Activated CD4-positive, alpha-beta T cell treated with anti-CD3 and anti-CD28 coated beads for 36 hours (primary cell): ENCODE data around the gene ELAVL3. TPM values are rescaled to one million over a fixed set of nuclear protein-coding genes. Genes with fewer than 3 reads are reported as not detected.

Source experiments
- ATAC-seq: fragments of 200-7000 bp; cut with Tn5 transposase; one replicate; pipeline ENCODE4 v1.10.0; 2021; ENCODE audit warnings: mild to moderate bottlenecking, moderate library complexity
- CTCF ChIA-PET: fragments of 350-600 bp; sonication (Branson Sonifier 250); formaldehyde crosslinking; loops from one replicate; lab custom pipeline; 2021; ENCODE audit warnings: antibody characterized with exemption; lab: Charles Lee
- POLR2A ChIA-PET: fragments of 350-600 bp; sonication (Branson Sonifier 250); formaldehyde crosslinking; loops from one replicate; lab custom pipeline; 2021; ENCODE audit warnings: antibody characterized with exemption, inconsistent platforms; lab: Charles Lee
- DNase-seq: peaks from one replicate; pipeline ENCODE4 v3.0.0-alpha.2; 2020
- H3K27ac Mint-ChIP-seq: one replicate; pipeline ENCODE4 v1.8.0; 2021; ENCODE audit warnings: mixed read lengths
- H3K27me3 Mint-ChIP-seq: one replicate; pipeline ENCODE4 v1.8.0; 2021; ENCODE audit warnings: mixed read lengths
- H3K36me3 Mint-ChIP-seq: one replicate; pipeline ENCODE4 v1.8.0; 2021; ENCODE audit warnings: low read depth, mixed read lengths
- H3K4me1 Mint-ChIP-seq: one replicate; pipeline ENCODE4 v1.8.0; 2021; ENCODE audit warnings: mixed read lengths
- H3K4me3 Mint-ChIP-seq: one replicate; pipeline ENCODE4 v1.8.0; 2021; ENCODE audit warnings: mild to moderate bottlenecking, moderate library complexity, mixed read lengths
- H3K9me3 Mint-ChIP-seq: one replicate; pipeline ENCODE4 v1.8.0; 2021; ENCODE audit warnings: low read depth, mixed read lengths
- intact Hi-C, 2 experiments: fragments of 100-400 bp; cut with DNase I in 1 of 2; cut with micrococcal nuclease in 1 of 2; formaldehyde crosslinking; loops; one replicate each; pipeline versions ENCODE4 v1.14.2 to v1.15.1; 2022 to 2024; cut with DNase I, micrococcal nuclease
- total RNA-seq, 2 experiments: library from RNA; stranded (reverse); gene quantifications; one replicate each; pipeline ENCODE4 v1.2.3, GENCODE V29; 2021

The ELAVL3 gene
- under 1 TPM in 1 of 2 experiments, not detected in 1; 0.09 TPM for total RNA-seq

GRCh38 chr19:11480715-11481533 is at the start of gene ELAVL3:
Gene ELAVL3 (minus strand): TSS chr19:11481046. CDS start chr19:11480608, 438 bp downstream.
- CTCF ChIA-PET, result no interaction called here
- POLR2A ChIA-PET, result no interaction called here
- intact Hi-C loops, result loop anchor here in 1 of 2 experiments (5.0 kb wide), 1 partner anchor 189 kb away; no protein-coding TSS in a partner anchor
- H3K4me3 Mint-ChIP-seq, result peak within 1 kb of the TSS; percentile 66
- no peak for ATAC-seq
- H3K36me3 Mint-ChIP-seq, result peaks cover 10% of the 10 kb centered on the region
- H3K27ac Mint-ChIP-seq, result no peak within 1 kb of the TSS
- H3K27me3 Mint-ChIP-seq, result peaks cover 20% of the 10 kb centered on the region
- peaks cover 17% of the 10 kb centered on the region for H3K4me1 Mint-ChIP-seq
- DNase-seq, result peak; percentile 39
- no peaks in the 10 kb centered on the region for H3K9me3 Mint-ChIP-seq

- Mint-ChIP-seq H3K4me1 (peaks cover 28% of the 10 kb centered on the region), H3K4me3 (no peak overlapping the region), H3K9me3 (no peaks in the 10 kb centered on the region), H3K27me3 (no peaks in the 10 kb centered on the region), H3K36me3 (peaks cover 7% of the 10 kb centered on the region), H3K27ac (no peak overlapping the region)
- POLR2A ChIA-PET, result no interaction called here
- peak; percentile 7 for ATAC-seq
- CTCF ChIA-PET, result no interaction called here
- intact Hi-C loops, result loop anchor here in 1 of 2 experiments (5.0 kb wide), 1 partner anchor 57 kb away; no protein-coding TSS in a partner anchor
- peak; percentile 79 for DNase-seq
These were observed 49.6 kb upstream of the ELAVL3 start for GRCh38 chr19:11530432-11530831.

GRCh38 chr19:11528551-11529341 is 47.9 kb upstream of the ELAVL3 start, which contains the start of gene ECSIT:
Gene ECSIT (minus strand): TSS chr19:11529134. CDS start chr19:11519170, 9,964 bp downstream.
- peak within 1 kb of the TSS; percentile 96 for H3K27ac Mint-ChIP-seq
- H3K36me3 Mint-ChIP-seq, result peaks cover 7% of the 10 kb centered on the region
- H3K9me3 Mint-ChIP-seq, result no peaks in the 10 kb centered on the region
- peaks cover 28% of the 10 kb centered on the region for H3K4me1 Mint-ChIP-seq
- peak; percentile 97 for DNase-seq
- peak within 1 kb of the TSS; percentile 99 for H3K4me3 Mint-ChIP-seq
- peak; percentile 97 for ATAC-seq
- POLR2A ChIA-PET, result interaction anchor here (0.6 to 0.8 kb wide), 2 partner anchors 30 to 154 kb away, joined by 4 to 8 read pairs; partner anchors contain the start of gene ELOF1
- intact Hi-C loops, result loop anchor here (1.0 to 2.0 kb wide), 9 partner anchors 23 to 147 kb away; partner anchors contain the start of genes ELOF1 (in 2 of the 2), ZNF653 (in 2 of the 2), ODAD3 (in 1 of the 2) and PRKCSH (in 1 of the 2)
- no peaks in the 10 kb centered on the region for H3K27me3 Mint-ChIP-seq
- CTCF ChIA-PET, result interaction anchor here (0.6 to 1.4 kb wide), 6 partner anchors 14 to 649 kb away, joined by 3 to 10 read pairs (median 6); partner anchors contain the start of genes ELOF1, ODAD3 and PRKCSH

GRCh38 chr19:11519138-11519537 is 38.3 kb upstream of the ELAVL3 start:
- POLR2A ChIA-PET, result no interaction called here
- DNase-seq (no peak), ATAC-seq (no peak)
- intact Hi-C loops, result no loop called here
- H3K4me1 Mint-ChIP-seq, result no peaks in the 10 kb centered on the region
- no peaks in the 10 kb centered on the region for H3K9me3 Mint-ChIP-seq
- peaks cover 17% of the 10 kb centered on the region for H3K36me3 Mint-ChIP-seq
- CTCF ChIA-PET, result interaction anchor here (0.6 kb wide), 1 partner anchor 142 kb away, joined by 3 read pairs; no protein-coding TSS in a partner anchor
- no peak overlapping the region for H3K4me3 Mint-ChIP-seq
- no peak overlapping the region for H3K27ac Mint-ChIP-seq
- H3K27me3 Mint-ChIP-seq, result no peaks in the 10 kb centered on the region

GRCh38 chr19:11513946-11514345 is 33.1 kb upstream of the ELAVL3 start:
- DNase-seq (no peak), ATAC-seq (no peak)
- peaks cover 17% of the 10 kb centered on the region for H3K36me3 Mint-ChIP-seq
- no peak overlapping the region for H3K27ac Mint-ChIP-seq
- ChIA-PET POLR2A (no interaction called here), CTCF (no interaction called here)
- H3K27me3 Mint-ChIP-seq, result no peaks in the 10 kb centered on the region
- H3K4me1 Mint-ChIP-seq, result no peaks in the 10 kb centered on the region
- H3K4me3 Mint-ChIP-seq, result no peak overlapping the region
- no peaks in the 10 kb centered on the region for H3K9me3 Mint-ChIP-seq
- intact Hi-C loops, result no loop called here

- Mint-ChIP-seq H3K9me3 (no peaks in the 10 kb centered on the region), H3K27me3 (no peaks in the 10 kb centered on the region), H3K4me3 (no peak overlapping the region), H3K27ac (no peak overlapping the region), H3K4me1 (peaks cover 5% of the 10 kb centered on the region), H3K36me3 (peaks cover 21% of the 10 kb centered on the region)
- intact Hi-C loops, result no loop called here
- ATAC-seq, result no peak
- ChIA-PET POLR2A (no interaction called here), CTCF (no interaction called here)
- no peak for DNase-seq
These were observed 29.6 kb upstream of the ELAVL3 start for GRCh38 chr19:11510444-11510843.

GRCh38 chr19:11507370-11508078 is 26.7 kb upstream of the ELAVL3 start:
- POLR2A ChIA-PET, result no interaction called here
- CTCF ChIA-PET, result no interaction called here
- Mint-ChIP-seq H3K9me3 (no peaks in the 10 kb centered on the region), H3K4me1 (peaks cover 12% of the 10 kb centered on the region), H3K27ac (no peak overlapping the region), H3K36me3 (peaks cover 17% of the 10 kb centered on the region), H3K4me3 (peak overlapping the region; percentile 83), H3K27me3 (no peaks in the 10 kb centered on the region)
- intact Hi-C loops, result no loop called here
- no peak for DNase-seq
- ATAC-seq, result no peak

GRCh38 chr19:11506967-11507366 is 26.1 kb upstream of the ELAVL3 start:
- peak overlapping the region; percentile 83 for H3K4me3 Mint-ChIP-seq
- peak overlapping the region; percentile 68 for H3K27ac Mint-ChIP-seq
- no peak for DNase-seq
- POLR2A ChIA-PET, result no interaction called here
- CTCF ChIA-PET, result no interaction called here
- no peak for ATAC-seq
- peaks cover 14% of the 10 kb centered on the region for H3K36me3 Mint-ChIP-seq
- intact Hi-C loops, result no loop called here
- peaks cover 12% of the 10 kb centered on the region for H3K4me1 Mint-ChIP-seq
- H3K27me3 Mint-ChIP-seq, result no peaks in the 10 kb centered on the region
- no peaks in the 10 kb centered on the region for H3K9me3 Mint-ChIP-seq

- ATAC-seq (peak; percentile 27), DNase-seq (no peak)
- H3K27ac Mint-ChIP-seq, result peak overlapping the region; percentile 94
- ChIA-PET POLR2A (no interaction called here), CTCF (interaction anchor here (1.7 kb wide), 1 partner anchor 23 kb away, joined by 6 read pairs; no protein-coding TSS in a partner anchor)
- peak overlapping the region; percentile 83 for H3K4me3 Mint-ChIP-seq
- intact Hi-C loops, result no loop called here
- H3K27me3 Mint-ChIP-seq, result no peaks in the 10 kb centered on the region
- H3K4me1 Mint-ChIP-seq, result peaks cover 12% of the 10 kb centered on the region
- peaks cover 16% of the 10 kb centered on the region for H3K36me3 Mint-ChIP-seq
- no peaks in the 10 kb centered on the region for H3K9me3 Mint-ChIP-seq
These were observed 25.3 kb upstream of the ELAVL3 start for GRCh38 chr19:11506101-11506555.

GRCh38 chr19:11505504-11506100 is 24.8 kb upstream of the ELAVL3 start, which contains the start of gene ZNF653:
Gene ZNF653 (minus strand): TSS chr19:11505839. CDS start chr19:11505786, 53 bp downstream.
- CTCF ChIA-PET, result interaction anchor here (1.7 kb wide), 1 partner anchor 23 kb away, joined by 6 read pairs; no protein-coding TSS in a partner anchor
- Mint-ChIP-seq H3K4me3 (peak within 1 kb of the TSS; percentile 83), H3K4me1 (peaks cover 12% of the 10 kb centered on the region), H3K27me3 (no peaks in the 10 kb centered on the region), H3K9me3 (no peaks in the 10 kb centered on the region), H3K36me3 (peaks cover 16% of the 10 kb centered on the region), H3K27ac (peak within 1 kb of the TSS; percentile 94)
- intact Hi-C loops, result loop anchor here (1.0 to 2.0 kb wide), 19 partner anchors 23 to 708 kb away; partner anchors contain the start of genes ECSIT (in 2 of the 2), ELOF1 (in 2 of the 2), CARM1 (in 1 of the 2) and CCDC159 (in 1 of the 2)
- POLR2A ChIA-PET, result no interaction called here
- DNase-seq, result peak; percentile 97
- peak; percentile 67 for ATAC-seq
